Stimulated activated memory B cell treated with anti-CD40 and anti-IgM and Interleukin-4, amounts not matched to agents 10 μg/mL and 1 μg/mL and 100 μg/mL, for 72 hours (primary cell): ENCODE measurements around the gene S100A2.
A peak's percentile ranks its signal among the peaks of the same experiment; 100 is the strongest.
"Not testable (repeated sequence)": the region's sequence is repeated elsewhere in the genome, so short reads cannot be mapped to it uniquely, and the experiment has no call there.

ENCODE experiments used
- ATAC-seq: fragments of 150-1000 bp; cut with Tn5 transposase; 2 replicates; pipeline ENCODE4 v1.10.0; 2021
- H3K27ac Mint-ChIP-seq: one replicate; pipeline ENCODE4 v1.8.0; 2022; ENCODE audit warnings: mild to moderate bottlenecking, mixed read lengths
- H3K27me3 Mint-ChIP-seq: one replicate; pipeline ENCODE4 v1.8.0; 2022; ENCODE audit warnings: mixed read lengths
- H3K36me3 Mint-ChIP-seq: one replicate; pipeline ENCODE4 v1.8.0; 2022; ENCODE audit warnings: mixed read lengths
- H3K4me1 Mint-ChIP-seq: one replicate; pipeline ENCODE4 v1.8.0; 2022; ENCODE audit warnings: mixed read lengths
- H3K4me3 Mint-ChIP-seq: one replicate; pipeline ENCODE4 v1.8.0; 2022; ENCODE audit warnings: mild to moderate bottlenecking, moderate library complexity, mixed read lengths
- H3K9me3 Mint-ChIP-seq: one replicate; pipeline ENCODE4 v1.8.0; 2022; ENCODE audit warnings: mixed read lengths

Gene S100A2

GRCh38 chr1:153521808-153522207, 43.8 kb downstream of the S100A2 start:
- not testable (repeated sequence) for H3K27ac Mint-ChIP-seq, ATAC-seq, H3K27me3 Mint-ChIP-seq, H3K4me3 Mint-ChIP-seq, H3K9me3 Mint-ChIP-seq, H3K36me3 Mint-ChIP-seq, H3K4me1 Mint-ChIP-seq

DNA sequence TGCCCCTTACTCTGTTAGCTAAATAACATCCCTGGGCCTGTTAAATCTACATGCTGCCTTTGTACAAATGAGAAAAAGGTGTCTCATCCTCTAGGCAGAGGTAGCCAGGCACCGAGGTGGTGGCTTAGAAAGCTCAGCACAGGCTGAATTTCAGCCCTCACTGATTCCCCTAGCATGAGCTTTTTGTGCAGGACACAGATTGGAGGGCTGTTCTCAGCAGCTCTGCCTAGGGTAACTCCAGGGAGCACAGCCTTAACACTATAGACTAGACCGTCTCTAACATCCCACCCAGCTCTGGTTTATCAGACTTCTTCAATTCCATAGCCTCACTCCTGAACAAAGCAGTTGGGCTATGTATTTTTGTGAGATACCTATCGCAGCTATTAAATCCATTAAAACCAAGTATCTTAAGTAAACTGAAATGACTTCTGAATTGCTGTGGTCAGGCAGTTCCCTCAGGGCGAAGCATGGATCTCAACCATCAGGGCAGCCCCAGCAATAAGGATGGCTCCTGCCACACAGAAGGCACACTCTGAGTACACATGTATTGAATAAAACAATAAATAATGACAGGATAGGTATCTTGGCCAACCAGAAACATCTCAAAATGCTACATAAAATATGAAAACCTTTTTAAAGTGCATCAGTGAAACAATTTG, 44.7 kb downstream of the S100A2 start:
- H3K27ac Mint-ChIP-seq, result no peak overlapping the region
- no peak for ATAC-seq
- no peak overlapping the region for H3K4me3 Mint-ChIP-seq
- H3K4me1 Mint-ChIP-seq, result peaks cover 14% of the 10 kb centered on the region
- no peaks in the 10 kb centered on the region for H3K9me3 Mint-ChIP-seq
- no peaks in the 10 kb centered on the region for H3K36me3 Mint-ChIP-seq
- H3K27me3 Mint-ChIP-seq, result peaks cover 9% of the 10 kb centered on the region

DNA sequence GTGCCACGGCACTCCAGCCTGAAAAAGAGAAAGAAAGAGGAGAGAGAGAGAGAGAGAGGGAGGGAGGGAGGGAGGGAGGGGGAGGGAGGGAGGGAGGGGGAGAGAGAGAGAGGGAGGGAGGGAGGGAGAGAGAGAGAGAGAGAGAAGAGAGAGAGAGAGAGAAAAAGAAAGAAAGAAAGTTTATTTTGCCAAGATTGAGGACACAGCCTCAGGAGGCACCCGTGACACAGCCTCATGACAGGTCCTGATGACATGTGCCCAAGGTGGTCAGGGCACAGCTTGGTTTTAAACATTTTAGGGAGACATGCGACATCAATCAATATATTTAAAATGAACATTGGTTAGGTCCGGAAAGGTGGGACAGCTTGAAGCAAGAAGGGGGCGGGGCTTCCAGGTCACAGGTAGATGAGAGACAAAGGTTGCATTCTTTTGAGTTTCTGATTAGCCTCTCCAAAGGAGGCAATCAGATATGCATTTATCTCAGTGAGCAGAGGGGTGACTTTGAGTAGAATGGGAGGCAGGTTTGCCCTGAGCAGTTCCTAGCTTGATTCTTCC, 45.4 kb downstream of the S100A2 start:
- not testable (repeated sequence) for ATAC-seq, H3K4me3 Mint-ChIP-seq, H3K27me3 Mint-ChIP-seq, H3K36me3 Mint-ChIP-seq, H3K9me3 Mint-ChIP-seq
- H3K4me1 Mint-ChIP-seq, result peaks cover 14% of the 10 kb centered on the region
- peak overlapping the region; percentile 23 for H3K27ac Mint-ChIP-seq

DNA sequence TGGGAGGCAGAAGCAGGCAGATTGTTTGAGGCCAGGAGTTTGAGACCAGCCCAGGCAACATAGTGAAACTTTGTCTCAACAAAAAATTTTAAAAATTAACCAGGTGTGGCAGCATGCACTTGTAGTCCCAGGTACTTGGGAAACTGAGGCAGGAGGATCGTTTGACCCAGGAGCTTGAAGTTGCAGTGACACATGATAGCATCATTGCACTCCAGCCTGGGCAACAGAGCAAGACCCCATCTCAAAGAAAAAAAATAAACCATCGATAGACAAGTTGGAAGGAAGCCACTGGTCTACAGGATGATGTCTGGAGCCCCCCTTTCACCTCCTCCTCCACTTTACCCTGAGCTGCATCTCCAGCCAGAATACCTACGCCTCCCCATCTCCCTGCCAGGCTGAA, 46.4 kb downstream of the S100A2 start:
- Mint-ChIP-seq H3K4me3 (no peak overlapping the region), H3K36me3 (no peaks in the 10 kb centered on the region), H3K27me3 (peaks cover 9% of the 10 kb centered on the region), H3K9me3 (no peaks in the 10 kb centered on the region), H3K4me1 (peaks cover 14% of the 10 kb centered on the region), H3K27ac (peak overlapping the region; percentile 23)
- ATAC-seq, result no peak

- no peak for ATAC-seq
- Mint-ChIP-seq H3K4me3 (no peak overlapping the region), H3K36me3 (no peaks in the 10 kb centered on the region), H3K4me1 (peaks cover 19% of the 10 kb centered on the region), H3K27ac (no peak overlapping the region), H3K9me3 (no peaks in the 10 kb centered on the region), H3K27me3 (peaks cover 9% of the 10 kb centered on the region)
Measured at GRCh38 chr1:153515504-153516394, 49.9 kb downstream of the S100A2 start.

DNA sequence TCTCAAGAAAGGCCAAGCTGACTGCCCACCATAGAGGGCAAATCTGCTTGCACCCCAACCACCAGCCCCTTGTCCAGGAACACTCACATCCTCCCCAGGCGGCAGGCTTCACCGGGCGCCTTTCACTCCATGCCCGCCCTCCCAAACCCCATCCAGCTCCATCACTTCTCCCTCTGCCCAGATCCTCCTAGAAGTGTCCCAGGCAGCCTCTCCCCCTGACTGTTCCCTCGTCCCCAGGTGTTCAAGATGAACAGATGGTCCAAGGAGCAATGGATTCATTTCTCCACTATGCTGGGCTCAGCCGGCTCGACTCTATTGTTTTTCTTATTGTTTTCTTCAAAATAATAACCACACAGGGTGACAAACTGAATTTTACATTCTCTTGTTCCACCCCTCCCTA, 52.0 kb downstream of the S100A2 start:
- H3K9me3 Mint-ChIP-seq, result no peaks in the 10 kb centered on the region
- ATAC-seq, result no peak
- H3K4me1 Mint-ChIP-seq, result peaks cover 20% of the 10 kb centered on the region
- H3K36me3 Mint-ChIP-seq, result no peaks in the 10 kb centered on the region
- H3K4me3 Mint-ChIP-seq, result no peak overlapping the region
- no peak overlapping the region for H3K27ac Mint-ChIP-seq
- no peaks in the 10 kb centered on the region for H3K27me3 Mint-ChIP-seq

- Mint-ChIP-seq H3K27ac (no peak overlapping the region), H3K9me3 (no peaks in the 10 kb centered on the region), H3K27me3 (no peaks in the 10 kb centered on the region), H3K4me1 (peaks cover 14% of the 10 kb centered on the region), H3K4me3 (no peak overlapping the region), H3K36me3 (no peaks in the 10 kb centered on the region)
- no peak for ATAC-seq
Measured at GRCh38 chr1:153513023-153513422, 52.6 kb downstream of the S100A2 start.
